Measurements from ENCODE around the gene KLHL18. TPM values are rescaled to one million over a fixed set of nuclear protein-coding genes. Genes with fewer than 3 reads are reported as not detected.

Gene KLHL18
- total RNA-seq, 1 donor from 2014 or later = 47.4 TPM

DNA sequence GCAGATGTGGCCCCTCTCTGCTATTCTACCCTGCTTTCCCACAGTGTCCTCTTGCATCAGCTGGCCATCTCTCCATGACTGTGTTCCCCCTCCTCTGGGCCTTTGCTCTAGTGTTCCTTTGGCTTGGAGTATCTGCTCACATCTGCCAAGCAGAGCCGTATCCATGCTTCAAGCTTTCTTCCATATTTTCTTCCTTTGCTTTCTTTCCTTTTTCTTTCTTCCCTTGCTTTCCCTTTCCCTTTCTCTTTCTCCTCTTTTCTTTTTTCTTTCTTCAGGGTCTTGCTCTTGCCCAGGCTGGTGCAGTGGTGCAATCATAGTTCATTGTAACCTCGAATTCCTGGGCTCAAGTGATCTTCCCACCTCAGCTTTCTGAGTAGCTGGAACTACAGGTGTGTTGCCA, 12.6 kb downstream of the KLHL18 start:
- TF ChIP-seq, protein P1, sequence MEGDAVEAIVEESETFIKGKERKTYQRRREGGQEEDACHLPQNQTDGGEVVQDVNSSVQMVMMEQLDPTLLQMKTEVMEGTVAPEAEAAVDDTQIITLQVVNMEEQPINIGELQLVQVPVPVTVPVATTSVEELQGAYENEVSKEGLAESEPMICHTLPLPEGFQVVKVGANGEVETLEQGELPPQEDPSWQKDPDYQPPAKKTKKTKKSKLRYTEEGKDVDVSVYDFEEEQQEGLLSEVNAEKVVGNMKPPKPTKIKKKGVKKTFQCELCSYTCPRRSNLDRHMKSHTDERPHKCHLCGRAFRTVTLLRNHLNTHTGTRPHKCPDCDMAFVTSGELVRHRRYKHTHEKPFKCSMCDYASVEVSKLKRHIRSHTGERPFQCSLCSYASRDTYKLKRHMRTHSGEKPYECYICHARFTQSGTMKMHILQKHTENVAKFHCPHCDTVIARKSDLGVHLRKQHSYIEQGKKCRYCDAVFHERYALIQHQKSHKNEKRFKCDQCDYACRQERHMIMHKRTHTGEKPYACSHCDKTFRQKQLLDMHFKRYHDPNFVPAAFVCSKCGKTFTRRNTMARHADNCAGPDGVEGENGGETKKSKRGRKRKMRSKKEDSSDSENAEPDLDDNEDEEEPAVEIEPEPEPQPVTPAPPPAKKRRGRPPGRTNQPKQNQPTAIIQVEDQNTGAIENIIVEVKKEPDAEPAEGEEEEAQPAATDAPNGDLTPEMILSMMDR (IDR thresholded peaks at IDR 0.05; ENCODE audit: partially characterized antibody, unreplicated experiment) = no peak
- Mint-ChIP-seq H3K4me1 (ENCODE audit: low read depth, unreplicated experiment) (peaks cover 8% of the 10 kb centered on the region), H3K36me3 (ENCODE audit: unreplicated experiment) (no peaks in the 10 kb centered on the region), H3K27ac (ENCODE audit: unreplicated experiment) (no peak overlapping the region), H3K4me3 (ENCODE audit: unreplicated experiment) (no peak overlapping the region), H3K9me3 (ENCODE audit: unreplicated experiment) (peaks cover 2% of the 10 kb centered on the region), H3K27me3 (ENCODE audit: unreplicated experiment) (no peaks in the 10 kb centered on the region)
- no peak for DNase-seq

DNA sequence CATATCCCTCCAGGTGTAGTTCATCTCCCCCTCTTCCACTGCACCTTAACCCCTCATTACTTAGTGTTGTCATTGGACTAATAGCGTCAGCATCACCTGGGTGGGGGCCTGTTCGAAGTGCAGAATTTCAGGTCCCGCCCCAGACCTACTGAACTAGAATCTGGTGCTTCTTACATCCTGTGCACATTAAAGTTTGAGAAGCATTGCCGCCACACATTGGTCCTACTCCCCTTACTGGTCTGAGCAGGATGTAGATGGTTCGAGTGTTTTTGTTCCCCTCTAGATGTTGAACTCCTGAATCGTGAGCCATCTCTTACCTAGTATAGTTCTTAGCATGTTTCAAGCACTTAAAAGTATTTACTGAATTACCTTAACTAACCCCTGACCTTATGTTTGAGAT, 13.2 kb downstream of the KLHL18 start:
- Mint-ChIP-seq H3K27me3 (ENCODE audit: unreplicated experiment) (no peaks in the 10 kb centered on the region), H3K9me3 (ENCODE audit: unreplicated experiment) (peaks cover 2% of the 10 kb centered on the region), H3K36me3 (ENCODE audit: unreplicated experiment) (no peaks in the 10 kb centered on the region), H3K4me1 (ENCODE audit: low read depth, unreplicated experiment) (peaks cover 8% of the 10 kb centered on the region), H3K4me3 (ENCODE audit: unreplicated experiment) (no peak overlapping the region), H3K27ac (ENCODE audit: unreplicated experiment) (no peak overlapping the region)
- DNase-seq = no peak
- TF ChIP-seq, protein P1 (IDR thresholded peaks at IDR 0.05; ENCODE audit: partially characterized antibody, unreplicated experiment) = no peak

DNA sequence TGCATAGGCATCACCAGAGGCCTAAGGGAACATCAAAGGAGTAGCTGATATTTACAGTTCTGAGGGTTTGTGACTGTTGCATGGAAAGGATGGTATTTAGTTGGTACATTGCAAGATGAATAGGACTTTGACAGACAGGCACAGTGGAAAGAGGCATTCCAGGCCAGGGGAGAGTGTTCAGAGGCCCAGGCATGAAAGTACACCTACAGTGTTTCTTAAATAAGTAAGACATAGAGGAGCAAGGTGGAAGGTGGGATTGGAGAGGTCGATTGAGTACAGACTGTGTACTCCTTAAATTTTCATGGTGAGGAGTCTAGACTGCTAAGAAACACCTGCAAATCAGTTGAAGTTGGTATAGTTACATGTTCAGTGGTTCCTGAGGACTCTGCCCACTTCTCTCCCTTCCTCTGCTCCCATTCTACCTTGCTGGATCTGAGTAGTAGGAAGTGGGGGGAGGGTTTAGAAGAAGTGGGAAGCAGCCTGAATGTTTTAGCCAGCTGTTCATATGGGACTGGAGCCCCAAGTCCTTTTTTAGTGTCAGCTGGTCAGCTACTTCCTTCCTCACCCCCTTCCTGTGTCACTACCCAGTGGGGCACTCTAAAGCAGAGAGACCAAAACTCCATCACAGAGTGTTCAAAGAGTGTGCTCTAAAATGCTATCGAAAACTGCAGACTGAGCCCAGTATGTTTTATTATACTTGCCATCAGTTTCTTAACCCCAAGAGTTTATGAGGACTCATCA, 14.0 kb downstream of the KLHL18 start:
- TF ChIP-seq, protein P1 (IDR thresholded peaks at IDR 0.05; ENCODE audit: partially characterized antibody, unreplicated experiment) = no peak
- H3K9me3 Mint-ChIP-seq (ENCODE audit: unreplicated experiment) = peaks cover 2% of the 10 kb centered on the region
- no peak overlapping the region for H3K27ac Mint-ChIP-seq (ENCODE audit: unreplicated experiment)

DNA sequence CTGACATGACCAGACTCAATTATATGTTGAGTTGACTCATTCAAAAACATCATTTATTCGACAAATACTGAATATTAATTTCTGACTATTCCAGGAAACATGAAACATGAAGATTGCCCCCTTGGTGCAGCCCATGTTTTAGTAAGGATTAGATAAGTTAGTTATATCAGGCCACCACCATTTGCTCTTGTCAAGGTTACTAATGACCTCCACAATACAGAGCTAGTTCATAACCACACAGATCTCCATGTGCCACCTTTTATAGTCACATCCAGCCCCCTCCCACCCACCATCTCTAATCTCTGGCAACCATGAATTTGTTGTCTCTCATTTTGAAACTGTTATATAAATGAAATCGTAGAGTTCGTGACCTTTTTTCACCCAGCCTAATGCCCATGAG, 15.7 kb downstream of the KLHL18 start:
- DNase-seq = no peak
- Mint-ChIP-seq H3K9me3 (ENCODE audit: unreplicated experiment) (peaks cover 2% of the 10 kb centered on the region), H3K27me3 (ENCODE audit: unreplicated experiment) (no peaks in the 10 kb centered on the region), H3K4me1 (ENCODE audit: low read depth, unreplicated experiment) (peaks cover 8% of the 10 kb centered on the region), H3K27ac (ENCODE audit: unreplicated experiment) (no peak overlapping the region), H3K36me3 (ENCODE audit: unreplicated experiment) (no peaks in the 10 kb centered on the region), H3K4me3 (ENCODE audit: unreplicated experiment) (no peak overlapping the region)
- TF ChIP-seq, protein P1 (IDR thresholded peaks at IDR 0.05; ENCODE audit: partially characterized antibody, unreplicated experiment) = no peak

More for the DNA sequence above, 14.0 kb downstream of the KLHL18 start:
- Mint-ChIP-seq H3K4me1 (ENCODE audit: low read depth, unreplicated experiment) (peaks cover 8% of the 10 kb centered on the region), H3K27me3 (ENCODE audit: unreplicated experiment) (no peaks in the 10 kb centered on the region), H3K36me3 (ENCODE audit: unreplicated experiment) (no peaks in the 10 kb centered on the region), H3K4me3 (ENCODE audit: unreplicated experiment) (no peak overlapping the region)
- DNase-seq = no peak

Measured in glutamatergic neuron (in vitro differentiated cells).